HepG2 (cell line): Measurements from ENCODE around the gene PPRC1. TPM values are rescaled to one million over a fixed set of nuclear protein-coding genes. Genes with fewer than 3 reads are reported as not detected.
A peak's percentile ranks its signal among the peaks of the same experiment; 100 is the strongest.

Experiments
- ATAC-seq: fragments of 200-7000 bp; cut with Tn5 transposase; 3 replicates; pipeline ENCODE4 v1.9.1; 2020; ENCODE audit warnings: mild to moderate bottlenecking, moderate library complexity
- BruUV-seq: library from RNA; stranded (reverse); fragments of 400-500 nt; replicated peaks from 2 replicates; lab custom pipeline; 2021; lab: Mats Ljungman, UMichigan
- CTCF ChIA-PET: fragments of 300-600 bp; formaldehyde crosslinking; extraction: SDS; loops from one replicate; lab custom pipeline; 2021; ENCODE audit warnings: low total read pairs, inconsistent platforms, low intra/inter-chr PET ratio; lab: Yijun Ruan, JAX
- POLR2A ChIA-PET: fragments of 350-600 bp; sonication (Branson Sonifier 250); formaldehyde crosslinking; loops from one replicate; lab custom pipeline; 2020; ENCODE audit warnings: antibody characterized with exemption, inconsistent platforms; lab: Yijun Ruan, JAX
- DNase-seq: peaks from one replicate; pipeline ENCODE4 v3.0.0-alpha.2; 2015; ENCODE audit warnings: low spot score
- FAIRE-seq: peaks from 3 replicates; lab custom pipeline; 2011; peaks lifted over from hg19 to GRCh38; lab: Jason Lieb, UNC
- H2AFZ ChIP-seq: one replicate; pipeline ENCODE4 v1.6.1; 2011; ENCODE audit warnings: low read length, inconsistent platforms
- H3K27ac ChIP-seq: fragments of 300-600 bp; 3 replicates; pipeline ENCODE4 v1.8.0; 2011; ENCODE audit warnings: mixed run types, mild to moderate bottlenecking, mixed read lengths, low read length, inconsistent platforms; ENCODE audit not compliant: insufficient read depth; ENCODE audit errors: extremely low read length
- H3K27me3 ChIP-seq, 2 experiments: fragments of 200-600 bp in 1 of 2; 2 replicates in 1 of 2; 3 replicates in 1 of 2; pipeline versions ENCODE4 v1.6.0 to v1.8.0; 2011; ENCODE audit warnings: low read length in 2 of 2, mild to moderate bottlenecking in 2 of 2, moderate library complexity in 2 of 2, inconsistent platforms in 1 of 2; ENCODE audit not compliant: insufficient read depth in 2 of 2, control insufficient read depth in 1 of 2
- H3K36me3 ChIP-seq, 2 experiments: fragments of 200-600 bp in 1 of 2; replicated peaks in 1 of 2; 2 replicates in 1 of 2; 3 replicates in 1 of 2; pipeline versions ENCODE4 v1.5.1 to v1.8.0; 2011; ENCODE audit warnings: low read length in 2 of 2, inconsistent platforms in 1 of 2; ENCODE audit not compliant: insufficient read depth in 2 of 2, control insufficient read depth in 1 of 2
- H3K4me1 ChIP-seq: 2 replicates; pipeline ENCODE4 v1.5.1; 2012; ENCODE audit warnings: low read length, inconsistent platforms; ENCODE audit not compliant: insufficient read depth
- H3K4me2 ChIP-seq: 2 replicates; pipeline ENCODE4 v1.6.0; 2011; ENCODE audit warnings: low read depth, low read length, inconsistent platforms
- H3K4me3 ChIP-seq, 3 experiments: fragments of 200-600 bp in 1 of 3; sonication (generic), shearing (Covaris generic) in 1 of 3; replicated peaks in 1 of 3; 2 replicates each; pipeline ENCODE4 v1.5.1; 2011 to 2016; ENCODE audit warnings: low read length in 3 of 3, inconsistent platforms in 2 of 3, low read depth in 2 of 3, mild to moderate bottlenecking in 2 of 3, control low read depth in 1 of 3, mixed read lengths in 1 of 3; ENCODE audit not compliant: insufficient read depth in 1 of 3
- H3K79me2 ChIP-seq: one replicate; pipeline ENCODE4 v1.6.1; 2011; ENCODE audit warnings: low read length, inconsistent platforms; ENCODE audit not compliant: insufficient read depth
- H3K9ac ChIP-seq: 2 replicates; pipeline ENCODE4 v1.6.0; 2011; ENCODE audit warnings: mild to moderate bottlenecking, low read depth, low read length, inconsistent platforms; ENCODE audit not compliant: insufficient read depth
- H3K9me3 ChIP-seq: 2 replicates; pipeline ENCODE4 v1.5.1; 2012; ENCODE audit warnings: mild to moderate bottlenecking, low read length
- H4K20me1 ChIP-seq: 2 replicates; pipeline ENCODE4 v1.6.0; 2011; ENCODE audit warnings: inconsistent platforms, mild to moderate bottlenecking, low read length, moderate library complexity; ENCODE audit not compliant: insufficient read depth
- HHEX ChIP-seq: IDR thresholded peaks from 2 replicates; pipeline ENCODE4 v1.6.1; 2016; ENCODE audit warnings: control low read depth
- LCORL ChIP-seq, 2 experiments: fragments of 450-650 bp in 1 of 2; sonication (generic) in 1 of 2; formaldehyde crosslinking in 1 of 2; IDR thresholded peaks; 2 replicates each; pipeline versions ENCODE4 v1.5.0 to v1.6.1; 2017 to 2020; ENCODE audit warnings: antibody characterized with exemption in 1 of 2, missing genetic modification reagents in 1 of 2
- NBN ChIP-seq: fragments of 450-650 bp; conservative IDR thresholded peaks from 2 replicates; pipeline ENCODE4 v1.6.1; 2017
- RBFOX2 ChIP-seq: fragments of 200-400 bp; formaldehyde crosslinking; IDR thresholded peaks from 2 replicates; pipeline ENCODE4 v1.6.1; 2017; ENCODE audit warnings: low read depth, mild to moderate bottlenecking, low read length
- RBM22 ChIP-seq: fragments of 200-400 bp; formaldehyde crosslinking; optimal IDR thresholded peaks from 2 replicates; pipeline ENCODE3; 2017; ENCODE audit warnings: mild to moderate bottlenecking, low read length, moderate library complexity
- RXRA ChIP-seq: sonication (generic); formaldehyde crosslinking; IDR thresholded peaks from 2 replicates; pipeline ENCODE4 v1.5.1; 2020; ENCODE audit warnings: missing genetic modification reagents
- ZNF430 ChIP-seq: sonication (generic); formaldehyde crosslinking; IDR thresholded peaks from 2 replicates; pipeline ENCODE4 v1.9.0; 2021; ENCODE audit warnings: mild to moderate bottlenecking, missing genetic modification reagents
- ZNF562 ChIP-seq: sonication (generic); formaldehyde crosslinking; IDR thresholded peaks from 2 replicates; pipeline ENCODE4 v1.8.0; 2022; ENCODE audit warnings: missing genetic modification reagents, borderline replicate concordance
- ZNF570 ChIP-seq: sonication (generic); formaldehyde crosslinking; IDR thresholded peaks from 2 replicates; pipeline ENCODE4 v1.4.0; 2020; ENCODE audit warnings: mild to moderate bottlenecking, missing genetic modification reagents, borderline replicate concordance
- ZSCAN9 ChIP-seq: IDR thresholded peaks from 2 replicates; pipeline ENCODE4 v1.6.1; 2016; ENCODE audit warnings: borderline replicate concordance
- WGBS: methylation state at CpG from one replicate; pipeline ENCODE4 v1.1.6; 2017; ENCODE audit warnings: low lambda C conversion rate; 5-methylcytosine and 5-hydroxymethylcytosine counted together
- in situ Hi-C: cut with HindIII; loops from 2 replicates; pipeline ENCODE4 v1.10.0; 2017; ENCODE audit warnings: low pct_unique_long_range_greater_than_20kb; ENCODE audit not compliant: extremely low pct_ligation_motif_present
- intact Hi-C: fragments of 100-400 bp; cut with micrococcal nuclease; formaldehyde crosslinking; loops from one replicate; pipeline ENCODE4 v1.10.0; 2022; ENCODE audit not compliant: unreplicated experiment
- polyA plus RNA-seq, 8 experiments: library from polyadenylated mRNA; depleted of rRNA in 3 of 8; stranded (reverse) in 7 of 8; unstranded in 1 of 8; fragments of >200 nt; fragmentation: Illumina TruSeq in 4 of 8; extraction: Trizol in 4 of 8; gene quantifications; 2 replicates each; pipeline versions ENCODE4 v1.2.1 to v1.2.3, GENCODE V29; 2011 to 2016; ENCODE audit warnings: low read depth in 4 of 8, missing spikeins in 1 of 8, mixed read lengths in 1 of 8; ENCODE audit not compliant: insufficient read depth in 1 of 8
- total RNA-seq, 5 experiments: library from RNA; depleted of rRNA; stranded (reverse); fragments of >200 nt; fragmentation: Illumina TruSeq; extraction: Trizol; gene quantifications; 2 replicates each; pipeline ENCODE4 v1.2.3, GENCODE V29; 2016; ENCODE audit warnings: low read depth in 1 of 5
- TF ChIP-seq, protein P1 (sequence below): sonication (generic); formaldehyde crosslinking; IDR thresholded peaks from 2 replicates; pipeline ENCODE4 v1.5.1; 2020; ENCODE audit warnings: missing genetic modification reagents, mild to moderate bottlenecking, borderline replicate concordance
- TF ChIP-seq, protein P2 (sequence below): IDR thresholded peaks from 2 replicates; pipeline ENCODE4 v1.6.1; 2016; ENCODE audit warnings: low read depth, missing genetic modification reagents, missing compliant biosample characterization
- TF ChIP-seq, protein P3 (sequence below): sonication (generic); formaldehyde crosslinking; conservative IDR thresholded peaks from 2 replicates; pipeline ENCODE4 v1.4.0; 2020; ENCODE audit warnings: missing genetic modification reagents
- TF ChIP-seq, protein P4 (sequence below): sonication (generic); formaldehyde crosslinking; IDR thresholded peaks from 2 replicates; pipeline ENCODE4 v1.8.0; 2022; ENCODE audit warnings: missing genetic modification reagents, mild to moderate bottlenecking, borderline replicate concordance

Gene PPRC1
- total and polyA plus RNA-seq, 2 of the 13 experiments (the other 11 are each of a cell fraction or from before 2014, with no cell fraction given): 18.7 to 24.2 TPM

DNA sequence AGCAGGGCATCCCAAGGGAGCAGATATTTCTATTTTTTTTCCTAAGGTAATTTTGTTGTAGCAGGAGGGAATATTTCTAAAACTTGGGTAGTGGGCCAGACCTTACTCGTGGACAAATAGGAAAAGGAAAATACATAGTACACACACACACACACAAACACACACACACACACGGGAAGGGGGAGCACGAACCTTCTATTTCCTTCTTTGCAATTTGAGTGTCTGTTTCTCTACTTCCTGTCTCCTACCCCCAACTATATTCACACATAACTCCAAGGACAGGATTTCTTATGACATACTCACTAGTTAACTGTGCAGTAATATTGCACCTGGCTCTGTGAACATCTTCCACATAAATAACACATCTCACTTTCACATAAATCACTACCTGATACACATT lies 17.1 kb upstream of the PPRC1 start:
- 36% methylated on average over 3 of the region's 3 CpGs for WGBS
- no peak overlapping the region for H2AFZ ChIP-seq
- ChIA-PET POLR2A (interaction anchor here (1.2 to 3.2 kb wide), 5 partner anchors 12 to 305 kb away, joined by 3 to 28 read pairs (median 7); partner anchors contain the start of gene FBXL15), CTCF (no interaction called here)
- TF ChIP-seq RBFOX2 (no peak), ZNF430 (CRISPR knock-in tag) (no peak), ZNF570 (no peak), RBM22 (no peak), LCORL (IDR thresholded peaks at IDR 0.05) (no peak), LCORL (CRISPR knock-in tag; IDR thresholded peaks at IDR 0.05) (no peak), RXRA (CRISPR knock-in tag) (no peak), NBN (no peak), ZSCAN9 (CRISPR knock-in tag) (no peak), HHEX (CRISPR knock-in tag) (no peak), ZNF562 (CRISPR knock-in tag) (no peak)
- TF ChIP-seq, protein P1, sequence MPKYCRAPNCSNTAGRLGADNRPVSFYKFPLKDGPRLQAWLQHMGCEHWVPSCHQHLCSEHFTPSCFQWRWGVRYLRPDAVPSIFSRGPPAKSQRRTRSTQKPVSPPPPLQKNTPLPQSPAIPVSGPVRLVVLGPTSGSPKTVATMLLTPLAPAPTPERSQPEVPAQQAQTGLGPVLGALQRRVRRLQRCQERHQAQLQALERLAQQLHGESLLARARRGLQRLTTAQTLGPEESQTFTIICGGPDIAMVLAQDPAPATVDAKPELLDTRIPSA (CRISPR knock-in tag): no peak
- TF ChIP-seq, protein P2, sequence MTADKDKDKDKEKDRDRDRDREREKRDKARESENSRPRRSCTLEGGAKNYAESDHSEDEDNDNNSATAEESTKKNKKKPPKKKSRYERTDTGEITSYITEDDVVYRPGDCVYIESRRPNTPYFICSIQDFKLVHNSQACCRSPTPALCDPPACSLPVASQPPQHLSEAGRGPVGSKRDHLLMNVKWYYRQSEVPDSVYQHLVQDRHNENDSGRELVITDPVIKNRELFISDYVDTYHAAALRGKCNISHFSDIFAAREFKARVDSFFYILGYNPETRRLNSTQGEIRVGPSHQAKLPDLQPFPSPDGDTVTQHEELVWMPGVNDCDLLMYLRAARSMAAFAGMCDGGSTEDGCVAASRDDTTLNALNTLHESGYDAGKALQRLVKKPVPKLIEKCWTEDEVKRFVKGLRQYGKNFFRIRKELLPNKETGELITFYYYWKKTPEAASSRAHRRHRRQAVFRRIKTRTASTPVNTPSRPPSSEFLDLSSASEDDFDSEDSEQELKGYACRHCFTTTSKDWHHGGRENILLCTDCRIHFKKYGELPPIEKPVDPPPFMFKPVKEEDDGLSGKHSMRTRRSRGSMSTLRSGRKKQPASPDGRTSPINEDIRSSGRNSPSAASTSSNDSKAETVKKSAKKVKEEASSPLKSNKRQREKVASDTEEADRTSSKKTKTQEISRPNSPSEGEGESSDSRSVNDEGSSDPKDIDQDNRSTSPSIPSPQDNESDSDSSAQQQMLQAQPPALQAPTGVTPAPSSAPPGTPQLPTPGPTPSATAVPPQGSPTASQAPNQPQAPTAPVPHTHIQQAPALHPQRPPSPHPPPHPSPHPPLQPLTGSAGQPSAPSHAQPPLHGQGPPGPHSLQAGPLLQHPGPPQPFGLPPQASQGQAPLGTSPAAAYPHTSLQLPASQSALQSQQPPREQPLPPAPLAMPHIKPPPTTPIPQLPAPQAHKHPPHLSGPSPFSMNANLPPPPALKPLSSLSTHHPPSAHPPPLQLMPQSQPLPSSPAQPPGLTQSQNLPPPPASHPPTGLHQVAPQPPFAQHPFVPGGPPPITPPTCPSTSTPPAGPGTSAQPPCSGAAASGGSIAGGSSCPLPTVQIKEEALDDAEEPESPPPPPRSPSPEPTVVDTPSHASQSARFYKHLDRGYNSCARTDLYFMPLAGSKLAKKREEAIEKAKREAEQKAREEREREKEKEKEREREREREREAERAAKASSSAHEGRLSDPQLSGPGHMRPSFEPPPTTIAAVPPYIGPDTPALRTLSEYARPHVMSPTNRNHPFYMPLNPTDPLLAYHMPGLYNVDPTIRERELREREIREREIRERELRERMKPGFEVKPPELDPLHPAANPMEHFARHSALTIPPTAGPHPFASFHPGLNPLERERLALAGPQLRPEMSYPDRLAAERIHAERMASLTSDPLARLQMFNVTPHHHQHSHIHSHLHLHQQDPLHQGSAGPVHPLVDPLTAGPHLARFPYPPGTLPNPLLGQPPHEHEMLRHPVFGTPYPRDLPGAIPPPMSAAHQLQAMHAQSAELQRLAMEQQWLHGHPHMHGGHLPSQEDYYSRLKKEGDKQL (CRISPR knock-in tag): no peak
- TF ChIP-seq, protein P3, sequence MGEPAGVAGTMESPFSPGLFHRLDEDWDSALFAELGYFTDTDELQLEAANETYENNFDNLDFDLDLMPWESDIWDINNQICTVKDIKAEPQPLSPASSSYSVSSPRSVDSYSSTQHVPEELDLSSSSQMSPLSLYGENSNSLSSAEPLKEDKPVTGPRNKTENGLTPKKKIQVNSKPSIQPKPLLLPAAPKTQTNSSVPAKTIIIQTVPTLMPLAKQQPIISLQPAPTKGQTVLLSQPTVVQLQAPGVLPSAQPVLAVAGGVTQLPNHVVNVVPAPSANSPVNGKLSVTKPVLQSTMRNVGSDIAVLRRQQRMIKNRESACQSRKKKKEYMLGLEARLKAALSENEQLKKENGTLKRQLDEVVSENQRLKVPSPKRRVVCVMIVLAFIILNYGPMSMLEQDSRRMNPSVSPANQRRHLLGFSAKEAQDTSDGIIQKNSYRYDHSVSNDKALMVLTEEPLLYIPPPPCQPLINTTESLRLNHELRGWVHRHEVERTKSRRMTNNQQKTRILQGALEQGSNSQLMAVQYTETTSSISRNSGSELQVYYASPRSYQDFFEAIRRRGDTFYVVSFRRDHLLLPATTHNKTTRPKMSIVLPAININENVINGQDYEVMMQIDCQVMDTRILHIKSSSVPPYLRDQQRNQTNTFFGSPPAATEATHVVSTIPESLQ: no peak
- TF ChIP-seq, protein P4, sequence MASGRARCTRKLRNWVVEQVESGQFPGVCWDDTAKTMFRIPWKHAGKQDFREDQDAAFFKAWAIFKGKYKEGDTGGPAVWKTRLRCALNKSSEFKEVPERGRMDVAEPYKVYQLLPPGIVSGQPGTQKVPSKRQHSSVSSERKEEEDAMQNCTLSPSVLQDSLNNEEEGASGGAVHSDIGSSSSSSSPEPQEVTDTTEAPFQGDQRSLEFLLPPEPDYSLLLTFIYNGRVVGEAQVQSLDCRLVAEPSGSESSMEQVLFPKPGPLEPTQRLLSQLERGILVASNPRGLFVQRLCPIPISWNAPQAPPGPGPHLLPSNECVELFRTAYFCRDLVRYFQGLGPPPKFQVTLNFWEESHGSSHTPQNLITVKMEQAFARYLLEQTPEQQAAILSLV (CRISPR knock-in tag): no peak
- peak overlapping the region; percentile 77; the same call in 1 of the 2 replicates for H3K4me2 ChIP-seq
- no peak for DNase-seq
- peaks cover 68% of the 10 kb centered on the region for H3K4me1 ChIP-seq
- no peak overlapping the region for H3K27ac ChIP-seq
- intact Hi-C loops: loop anchor here (5.0 kb wide), 1 partner anchor 48 kb away; the partner anchor contains the start of gene HPS6
- H3K27me3 ChIP-seq: peaks cover 0 to 2% of the 10 kb centered on the region in 2 experiments; a peak in 1 of 5 replicates
- H3K36me3 ChIP-seq: peaks cover 2 to 11% of the 10 kb centered on the region in 2 experiments; a peak in 4 of 5 replicates
- H3K9ac ChIP-seq: no peak overlapping the region
- BruUV-seq: no TSS peak
- peaks cover 9% of the 10 kb centered on the region for H4K20me1 ChIP-seq
- in situ Hi-C loops: no loop called here
- H3K79me2 ChIP-seq: peaks cover 20% of the 10 kb centered on the region
- FAIRE-seq: no peak
- no peak overlapping the region for H3K4me3 ChIP-seq
- ATAC-seq: no peak
- H3K9me3 ChIP-seq: no peaks in the 10 kb centered on the region
